LNCaP clone FGC (cell line): Measurements from ENCODE around the gene MFN1.

Source experiments
- DNase-seq: peaks from one replicate; pipeline ENCODE4 v3.0.0-alpha.2; 2011; ENCODE audit warnings: low read depth
- H3K4me3 ChIP-seq: 2 replicates; pipeline ENCODE4 v1.5.1; 2011; ENCODE audit warnings: mild to moderate bottlenecking, low read depth, low read length, control low read depth
- CTCF ChIP-seq: IDR thresholded peaks from 2 replicates; pipeline ENCODE4 v1.5.1; 2012; ENCODE audit warnings: mild to moderate bottlenecking; ENCODE audit not compliant: control insufficient read depth, insufficient read depth; ENCODE audit errors: extremely low read depth

The MFN1 gene

GRCh38 chr3:179376474-179376873 is 29.0 kb downstream of the MFN1 start:
- no peak overlapping the region for H3K4me3 ChIP-seq
- TF ChIP-seq CTCF, result no peak
- DNase-seq, result no peak

GRCh38 chr3:179391906-179392305 is 44.4 kb downstream of the MFN1 start:
- H3K4me3 ChIP-seq, result no peak overlapping the region
- TF ChIP-seq CTCF, result no peak
- DNase-seq, result no peak

- no peak for DNase-seq
- no peak for TF ChIP-seq CTCF
These were observed 51.2 kb downstream of the MFN1 start for GRCh38 chr3:179398574-179399231.

GRCh38 chr3:179401561-179401960 is 54.1 kb downstream of the MFN1 start:
- TF ChIP-seq CTCF, result no peak

More at GRCh38 chr3:179398574-179399231, 51.2 kb downstream of the MFN1 start:
- H3K4me3 ChIP-seq, result no peak overlapping the region

GRCh38 chr3:179402963-179403362 is 55.5 kb downstream of the MFN1 start:
- no peak for DNase-seq
- H3K4me3 ChIP-seq, result no peak overlapping the region
- no peak for TF ChIP-seq CTCF

More at GRCh38 chr3:179401561-179401960, 54.1 kb downstream of the MFN1 start:
- H3K4me3 ChIP-seq, result no peak overlapping the region
- DNase-seq, result no peak

GRCh38 chr3:179404307-179404706 is 56.8 kb downstream of the MFN1 start:
- DNase-seq, result no peak
- H3K4me3 ChIP-seq, result no peak overlapping the region
- TF ChIP-seq CTCF, result no peak

- DNase-seq, result no peak
- no peak overlapping the region for H3K4me3 ChIP-seq
- no peak for TF ChIP-seq CTCF
These were observed 62.8 kb downstream of the MFN1 start for GRCh38 chr3:179410331-179410730.
